Activated CD4-positive, alpha-beta T cell treated with anti-CD3 and anti-CD28 coated beads, Interleukin-2, amount 10 ng/mL, durations not matched to agents 7 days and 5 days (primary cell): Measurements from ENCODE around the gene CMIP. TPM values are rescaled to one million over a fixed set of nuclear protein-coding genes. Genes with fewer than 3 reads are reported as not detected.

Experiments used
- CTCF ChIA-PET: fragments of 350-600 bp; sonication (Branson Sonifier 250); formaldehyde crosslinking; loops from one replicate; lab custom pipeline; 2021; ENCODE audit warnings: antibody characterized with exemption; lab: Charles Lee
- POLR2A ChIA-PET: fragments of 350-600 bp; sonication (Branson Sonifier 250); formaldehyde crosslinking; loops from one replicate; lab custom pipeline; 2021; ENCODE audit warnings: antibody characterized with exemption; lab: Charles Lee
- DNase-seq: peaks from one replicate; pipeline ENCODE4 v3.0.0-alpha.2; 2020
- H3K27ac Mint-ChIP-seq: one replicate; pipeline ENCODE4 v1.8.0; 2021; ENCODE audit warnings: mild to moderate bottlenecking, moderate library complexity, mixed read lengths
- H3K27me3 Mint-ChIP-seq: one replicate; pipeline ENCODE4 v1.8.0; 2021; ENCODE audit warnings: mixed read lengths
- H3K36me3 Mint-ChIP-seq: one replicate; pipeline ENCODE4 v1.8.0; 2021; ENCODE audit warnings: low read depth, mixed read lengths
- H3K4me1 Mint-ChIP-seq: one replicate; pipeline ENCODE4 v1.8.0; 2021; ENCODE audit warnings: mixed read lengths
- H3K4me3 Mint-ChIP-seq: one replicate; pipeline ENCODE4 v1.8.0; 2021; ENCODE audit warnings: mild to moderate bottlenecking, moderate library complexity, mixed read lengths
- H3K9me3 Mint-ChIP-seq: one replicate; pipeline ENCODE4 v1.8.0; 2021; ENCODE audit warnings: mixed read lengths
- total RNA-seq, 2 experiments: library from RNA; stranded (reverse); gene quantifications; one replicate each; pipeline ENCODE4 v1.2.3, GENCODE V29; 2021

Gene CMIP
- total RNA-seq, 2 experiments from 2014 or later: 44.7 to 46.8 TPM

DNA sequence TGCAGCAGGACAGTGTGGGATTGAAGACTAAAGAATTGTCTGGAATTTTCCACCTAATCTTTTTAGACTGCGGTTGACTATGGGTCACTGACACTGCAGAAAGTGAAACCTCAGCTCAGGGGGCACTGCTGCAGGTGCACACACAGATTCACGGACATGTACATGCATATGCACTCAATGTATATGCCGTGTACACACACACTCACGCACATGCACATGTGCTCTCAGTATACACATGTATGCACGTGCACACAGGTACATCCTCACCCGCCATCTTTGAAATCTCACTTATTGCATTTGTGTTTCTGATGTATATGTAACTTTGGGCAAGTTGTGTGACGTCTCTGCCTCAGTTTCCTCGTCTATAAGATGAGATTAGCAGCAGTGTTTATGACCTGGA lies 27.3 kb downstream of the CMIP start:
- Mint-ChIP-seq H3K27me3 (no peaks in the 10 kb centered on the region), H3K36me3 (peaks cover 25% of the 10 kb centered on the region), H3K27ac (peak overlapping the region; percentile 9), H3K9me3 (no peaks in the 10 kb centered on the region), H3K4me1 (peaks cover 78% of the 10 kb centered on the region), H3K4me3 (no peak overlapping the region)
- no peak for DNase-seq
- CTCF ChIA-PET: no interaction called here
- POLR2A ChIA-PET: interaction anchor here (0.6 kb wide), 1 partner anchor 1822 kb away, joined by 4 read pairs; no protein-coding TSS in a partner anchor

DNA sequence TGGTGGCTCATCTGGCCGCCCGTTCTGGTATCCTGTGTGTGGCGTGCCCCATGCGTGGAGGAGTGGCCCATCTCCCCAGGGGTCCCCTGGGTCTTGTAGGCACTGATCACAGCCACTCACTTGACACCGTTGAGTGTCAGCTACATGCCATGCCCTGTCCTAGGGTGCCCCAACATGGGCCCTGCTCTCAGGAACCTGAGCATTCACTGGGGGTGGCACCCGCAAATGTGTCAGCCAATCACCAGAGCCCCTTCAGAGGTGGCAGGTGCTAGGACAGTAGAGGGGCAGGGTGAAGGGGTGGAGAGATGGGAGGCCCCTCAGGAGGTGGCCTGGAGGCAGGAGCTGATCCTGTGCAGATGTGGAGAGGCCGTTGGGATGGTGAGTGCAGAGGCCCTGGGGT lies 27.8 kb downstream of the CMIP start:
- H3K27me3 Mint-ChIP-seq: no peaks in the 10 kb centered on the region
- H3K4me1 Mint-ChIP-seq: peaks cover 79% of the 10 kb centered on the region
- H3K9me3 Mint-ChIP-seq: no peaks in the 10 kb centered on the region
- H3K36me3 Mint-ChIP-seq: peaks cover 27% of the 10 kb centered on the region
- no peak overlapping the region for H3K4me3 Mint-ChIP-seq
- ChIA-PET POLR2A (interaction anchor here (0.6 kb wide), 1 partner anchor 1821 kb away, joined by 4 read pairs; no protein-coding TSS in a partner anchor), CTCF (no interaction called here)
- DNase-seq: no peak
- H3K27ac Mint-ChIP-seq: peak overlapping the region; percentile 51

DNA sequence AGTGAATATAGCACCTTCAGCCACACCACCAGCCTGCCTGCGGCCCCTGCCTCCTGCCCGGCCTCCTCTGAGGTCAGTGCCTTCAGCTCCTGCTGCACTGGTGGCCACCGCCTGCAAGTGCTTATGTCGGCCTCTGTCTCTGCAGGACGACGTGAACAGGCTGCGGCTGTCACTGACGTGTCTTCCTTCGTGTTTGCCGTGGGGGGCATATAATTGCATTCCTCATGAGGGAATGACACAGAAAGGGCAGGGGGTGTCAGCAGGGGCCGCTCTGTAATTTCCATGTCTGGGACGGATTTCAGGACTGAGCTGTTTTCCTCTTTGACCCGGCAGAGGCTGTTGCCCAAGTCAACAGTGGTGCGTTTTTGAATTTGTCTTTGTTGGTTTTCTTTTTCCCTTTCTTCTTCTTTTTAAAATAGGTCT lies 28.5 kb downstream of the CMIP start:
- no peaks in the 10 kb centered on the region for H3K27me3 Mint-ChIP-seq
- DNase-seq: no peak
- no peak overlapping the region for H3K27ac Mint-ChIP-seq
- H3K36me3 Mint-ChIP-seq: peaks cover 29% of the 10 kb centered on the region
- no peaks in the 10 kb centered on the region for H3K9me3 Mint-ChIP-seq
- CTCF ChIA-PET: interaction anchor here (0.6 to 1.2 kb wide), 2 partner anchors 10 to 242 kb away, joined by 3 read pairs; no protein-coding TSS in a partner anchor
- peaks cover 83% of the 10 kb centered on the region for H3K4me1 Mint-ChIP-seq
- H3K4me3 Mint-ChIP-seq: no peak overlapping the region
- POLR2A ChIA-PET: interaction anchor here (0.6 kb wide), 1 partner anchor 55 kb away, joined by 4 read pairs; no protein-coding TSS in a partner anchor

DNA sequence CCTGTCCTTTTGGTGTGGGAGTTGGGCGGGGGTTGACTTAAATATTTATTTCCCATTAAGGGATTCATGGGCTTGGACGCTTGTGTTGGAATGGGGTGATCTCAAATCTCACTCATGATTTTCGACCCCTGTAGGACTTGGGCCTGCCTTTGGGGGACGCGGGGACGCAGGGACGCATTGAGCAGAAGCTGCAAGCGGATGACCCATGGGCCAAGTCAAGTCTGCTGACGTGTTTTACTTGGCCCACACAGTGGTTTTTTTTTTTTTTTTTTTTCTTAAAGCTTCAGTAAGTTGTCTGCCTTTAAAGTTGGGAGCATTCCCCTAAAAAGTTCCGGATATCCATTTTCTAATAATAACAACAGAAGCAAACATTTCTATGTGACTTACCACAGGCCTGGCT lies 28.9 kb downstream of the CMIP start:
- POLR2A ChIA-PET: interaction anchor here (0.6 kb wide), 1 partner anchor 54 kb away, joined by 4 read pairs; no protein-coding TSS in a partner anchor
- Mint-ChIP-seq H3K9me3 (no peaks in the 10 kb centered on the region), H3K36me3 (peaks cover 29% of the 10 kb centered on the region), H3K27ac (peak overlapping the region; percentile 68), H3K4me3 (no peak overlapping the region), H3K4me1 (peaks cover 83% of the 10 kb centered on the region), H3K27me3 (no peaks in the 10 kb centered on the region)
- CTCF ChIA-PET: interaction anchor here (1.2 kb wide), 1 partner anchor 10 kb away, joined by 3 read pairs; no protein-coding TSS in a partner anchor
- DNase-seq: no peak

DNA sequence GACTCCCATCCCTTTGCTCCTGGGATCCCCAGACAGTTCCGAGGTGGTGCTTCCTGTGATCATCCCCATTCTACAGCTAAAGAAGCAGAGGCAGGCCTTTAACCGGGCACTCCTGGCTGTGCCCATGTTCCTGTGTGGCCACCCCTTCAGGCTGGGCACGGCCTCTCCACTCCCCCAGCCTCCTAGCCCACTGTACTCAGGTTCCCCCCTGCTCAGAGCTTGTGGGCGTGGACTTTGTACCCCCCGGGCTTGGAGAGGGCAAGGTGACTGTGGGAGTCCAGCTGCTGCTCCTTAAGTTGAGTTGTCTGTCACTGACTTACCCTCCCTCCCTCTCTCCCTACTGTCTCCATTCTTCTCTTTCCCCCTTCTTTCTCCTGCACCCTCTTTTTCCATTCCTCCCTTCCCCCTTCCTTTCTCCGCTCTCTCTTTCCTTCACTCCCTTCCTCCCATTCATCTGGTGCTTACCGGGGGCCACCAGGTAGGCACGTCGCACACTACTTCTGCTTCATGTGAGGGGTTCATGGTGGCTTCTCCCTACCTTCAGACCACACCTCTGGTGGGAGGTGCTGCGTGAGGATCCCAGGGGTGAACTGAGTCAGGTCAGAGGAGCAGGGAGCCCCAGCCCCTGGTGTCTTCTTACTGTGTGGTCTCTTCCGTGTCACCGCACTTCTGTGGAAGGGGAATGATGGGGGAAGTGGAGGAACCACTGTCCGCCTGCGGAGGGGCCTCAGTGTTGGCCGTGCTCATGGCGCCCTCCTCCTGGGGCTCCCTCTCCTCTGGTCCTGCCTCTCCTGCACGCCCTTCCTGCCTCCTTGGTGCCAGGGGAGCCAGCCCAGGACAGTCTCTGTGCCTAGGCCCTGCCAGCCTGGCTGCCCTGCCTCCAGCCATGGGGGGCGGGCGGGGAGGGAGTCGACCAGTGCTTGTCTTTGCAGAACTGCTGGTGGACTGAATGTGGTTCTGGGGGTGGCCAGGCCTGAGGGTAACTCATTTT lies 29.7 kb downstream of the CMIP start:
- Mint-ChIP-seq H3K27ac (peak overlapping the region; percentile 68), H3K27me3 (no peaks in the 10 kb centered on the region), H3K36me3 (peaks cover 29% of the 10 kb centered on the region), H3K9me3 (no peaks in the 10 kb centered on the region), H3K4me3 (no peak overlapping the region), H3K4me1 (peaks cover 83% of the 10 kb centered on the region)
- ChIA-PET POLR2A (no interaction called here), CTCF (interaction anchor here (1.2 kb wide), 1 partner anchor 9 kb away, joined by 3 read pairs; no protein-coding TSS in a partner anchor)
- no peak for DNase-seq

DNA sequence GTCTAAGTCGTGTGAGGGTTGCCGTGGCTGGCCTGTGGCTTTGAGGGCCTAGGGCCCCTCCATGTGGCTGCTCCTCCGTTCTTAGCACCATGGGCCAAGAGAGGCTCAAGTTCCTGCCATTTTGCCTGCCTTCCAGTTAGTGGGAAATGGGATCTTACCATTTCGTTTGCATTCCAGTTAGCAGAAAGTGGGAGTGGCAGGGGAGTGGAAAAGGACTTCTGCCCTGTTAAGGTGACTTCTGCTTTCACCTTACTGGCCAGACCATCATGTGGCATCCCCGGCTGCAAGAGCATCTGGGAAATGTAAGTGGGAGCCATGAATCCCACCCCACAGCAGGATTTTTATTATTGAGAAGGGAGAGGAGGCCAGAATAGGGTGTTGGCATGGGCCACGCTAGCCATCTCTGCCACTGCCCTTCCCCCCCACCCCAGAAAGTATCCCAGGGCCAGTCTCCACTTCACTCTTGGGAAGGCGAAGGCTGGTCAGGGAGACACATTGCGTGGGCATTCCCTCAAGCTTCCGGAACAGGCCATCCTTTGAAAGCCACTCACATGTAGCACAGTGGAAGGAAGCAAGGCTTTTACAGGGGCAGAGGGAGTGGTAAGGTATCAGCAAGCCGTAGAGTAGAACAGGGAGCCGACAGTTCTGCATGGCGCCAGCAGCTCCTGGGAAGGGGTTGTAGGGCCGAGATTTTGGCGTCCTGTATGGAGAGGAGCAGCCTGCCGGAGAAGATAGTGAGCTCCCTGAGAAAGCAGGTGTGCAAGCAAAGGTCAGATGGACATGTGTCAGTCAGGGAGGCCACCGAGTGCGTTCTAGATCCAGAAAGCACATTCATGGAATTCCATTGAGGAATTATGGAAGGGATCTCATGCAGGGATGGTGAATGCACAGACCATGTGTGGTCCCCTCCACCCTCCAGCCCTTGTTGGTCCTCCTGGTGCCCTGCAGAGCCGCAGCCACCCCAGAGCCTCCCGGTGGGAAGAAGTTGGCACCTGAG lies 33.4 kb downstream of the CMIP start:
- peak overlapping the region; percentile 46 for H3K27ac Mint-ChIP-seq
- no peaks in the 10 kb centered on the region for H3K9me3 Mint-ChIP-seq
- ChIA-PET CTCF (interaction anchor here (0.6 to 1.3 kb wide), 4 partner anchors 8 to 61 kb away, joined by 3 to 4 read pairs (median 3); no protein-coding TSS in a partner anchor), POLR2A (interaction anchor here (1.1 kb wide), 1 partner anchor 8 kb away, joined by 4 read pairs; no protein-coding TSS in a partner anchor)
- no peak for DNase-seq
- H3K4me1 Mint-ChIP-seq: peaks cover 75% of the 10 kb centered on the region
- no peak overlapping the region for H3K4me3 Mint-ChIP-seq
- no peaks in the 10 kb centered on the region for H3K27me3 Mint-ChIP-seq
- H3K36me3 Mint-ChIP-seq: peaks cover 27% of the 10 kb centered on the region

DNA sequence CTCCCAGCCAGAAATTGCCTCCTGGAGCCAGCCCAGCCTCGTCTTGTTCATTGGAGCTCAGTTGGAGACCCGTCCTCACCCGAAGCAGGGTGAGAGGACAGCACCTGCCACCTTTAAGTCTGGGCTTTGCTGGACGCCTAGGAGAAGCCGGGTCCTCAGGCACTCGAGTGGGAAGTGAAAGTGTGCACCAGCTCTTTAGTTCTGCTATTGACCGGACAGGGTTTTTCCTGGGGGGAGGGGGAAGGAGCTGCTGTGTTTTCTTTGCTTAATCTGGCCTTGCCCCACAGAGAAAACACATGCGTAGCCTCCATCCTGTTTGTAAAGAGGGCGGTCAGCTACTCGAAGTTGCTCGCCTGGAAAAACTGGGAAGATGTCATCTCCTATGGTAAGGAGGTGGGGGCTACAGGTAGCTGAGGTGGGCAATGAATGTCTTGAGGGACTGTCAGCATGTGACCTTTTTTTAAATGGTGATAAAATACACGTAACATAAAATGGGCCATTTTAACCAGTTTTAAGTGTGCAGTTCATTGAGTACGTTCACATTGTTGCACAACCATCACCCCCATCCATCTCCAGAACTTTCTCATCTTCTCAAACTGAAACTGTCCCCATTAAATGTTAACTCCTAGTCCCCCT lies 34.4 kb downstream of the CMIP start:
- DNase-seq: no peak
- ChIA-PET CTCF (interaction anchor here (0.6 to 1.3 kb wide), 4 partner anchors 9 to 62 kb away, joined by 3 to 4 read pairs (median 3); no protein-coding TSS in a partner anchor), POLR2A (interaction anchor here (1.1 kb wide), 1 partner anchor 9 kb away, joined by 4 read pairs; no protein-coding TSS in a partner anchor)
- Mint-ChIP-seq H3K4me3 (no peak overlapping the region), H3K27ac (peak overlapping the region; percentile 19), H3K4me1 (peaks cover 77% of the 10 kb centered on the region), H3K27me3 (no peaks in the 10 kb centered on the region), H3K36me3 (peaks cover 27% of the 10 kb centered on the region), H3K9me3 (no peaks in the 10 kb centered on the region)

DNA sequence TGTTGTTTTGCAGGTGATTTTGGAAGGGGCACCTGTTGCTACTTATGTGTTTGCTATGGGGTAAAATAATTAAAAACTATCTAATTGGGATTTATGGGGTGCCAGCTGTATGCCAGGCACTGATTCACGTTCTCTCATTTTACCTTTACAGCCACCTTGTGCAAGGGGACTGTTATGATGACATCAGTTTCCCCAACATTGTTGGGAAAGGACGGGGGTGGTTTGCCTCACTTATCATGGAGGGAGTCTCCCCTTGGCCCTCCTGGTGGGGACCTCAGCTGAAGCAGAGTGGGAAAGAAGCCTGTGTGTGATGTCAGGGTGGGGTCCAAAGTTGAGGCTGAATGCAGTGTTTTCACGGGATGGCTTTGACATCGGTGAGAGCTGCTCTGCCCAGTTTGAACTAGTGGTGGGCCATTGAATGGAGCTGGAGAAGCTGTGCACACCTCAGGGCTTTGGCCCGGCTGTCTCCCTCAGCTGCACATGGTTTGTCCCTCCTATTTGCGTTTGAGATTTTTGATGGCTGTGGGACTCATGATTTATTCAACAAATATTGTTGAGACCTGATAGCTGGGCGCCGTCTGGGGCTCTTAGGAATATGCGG lies 36.1 kb downstream of the CMIP start:
- peaks cover 72% of the 10 kb centered on the region for H3K4me1 Mint-ChIP-seq
- ChIA-PET CTCF (interaction anchor here (0.9 to 1.5 kb wide), 4 partner anchors 11 to 43 kb away, joined by 3 read pairs; no protein-coding TSS in a partner anchor), POLR2A (no interaction called here)
- H3K27ac Mint-ChIP-seq: peak overlapping the region; percentile 52
- no peak for DNase-seq
- H3K27me3 Mint-ChIP-seq: no peaks in the 10 kb centered on the region
- no peaks in the 10 kb centered on the region for H3K9me3 Mint-ChIP-seq
- peaks cover 20% of the 10 kb centered on the region for H3K36me3 Mint-ChIP-seq
- H3K4me3 Mint-ChIP-seq: no peak overlapping the region

DNA sequence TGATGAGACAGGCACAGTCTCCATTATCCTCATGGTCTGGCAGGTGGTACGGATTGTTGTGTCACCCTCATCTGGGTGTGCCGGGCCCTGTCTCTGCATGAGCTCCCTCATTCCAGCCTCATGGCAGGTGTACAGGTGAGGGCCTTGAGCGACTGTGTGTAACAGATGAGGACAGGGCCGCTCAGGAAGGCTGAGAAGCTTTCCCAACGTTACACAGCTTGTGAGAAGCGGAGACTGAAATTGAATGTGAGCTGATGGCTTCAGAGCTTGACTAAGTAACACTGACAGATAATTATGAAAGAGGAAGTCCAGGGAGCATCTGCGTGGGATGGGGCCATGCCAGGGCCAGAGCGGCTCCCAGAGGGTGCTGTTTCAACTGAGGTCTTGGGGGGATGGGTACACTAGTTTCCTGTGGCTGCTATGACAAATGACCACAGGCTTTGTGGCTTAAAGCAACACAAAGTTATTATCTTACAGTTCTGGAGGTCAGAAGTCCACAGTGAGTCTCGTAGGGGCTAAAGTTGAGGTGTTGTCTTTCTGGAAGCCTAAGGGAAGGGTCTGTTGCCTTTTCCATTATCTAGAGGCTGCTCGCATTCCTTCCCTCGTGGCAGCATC lies 36.7 kb downstream of the CMIP start:
- CTCF ChIA-PET: interaction anchor here (0.9 to 1.5 kb wide), 5 partner anchors 11 to 42 kb away, joined by 3 read pairs; no protein-coding TSS in a partner anchor
- Mint-ChIP-seq H3K27me3 (no peaks in the 10 kb centered on the region), H3K27ac (peak overlapping the region; percentile 52), H3K9me3 (no peaks in the 10 kb centered on the region), H3K4me3 (no peak overlapping the region), H3K4me1 (peaks cover 67% of the 10 kb centered on the region), H3K36me3 (peaks cover 16% of the 10 kb centered on the region)
- POLR2A ChIA-PET: interaction anchor here (0.6 kb wide), 1 partner anchor 13 kb away, joined by 4 read pairs; no protein-coding TSS in a partner anchor
- no peak for DNase-seq

DNA sequence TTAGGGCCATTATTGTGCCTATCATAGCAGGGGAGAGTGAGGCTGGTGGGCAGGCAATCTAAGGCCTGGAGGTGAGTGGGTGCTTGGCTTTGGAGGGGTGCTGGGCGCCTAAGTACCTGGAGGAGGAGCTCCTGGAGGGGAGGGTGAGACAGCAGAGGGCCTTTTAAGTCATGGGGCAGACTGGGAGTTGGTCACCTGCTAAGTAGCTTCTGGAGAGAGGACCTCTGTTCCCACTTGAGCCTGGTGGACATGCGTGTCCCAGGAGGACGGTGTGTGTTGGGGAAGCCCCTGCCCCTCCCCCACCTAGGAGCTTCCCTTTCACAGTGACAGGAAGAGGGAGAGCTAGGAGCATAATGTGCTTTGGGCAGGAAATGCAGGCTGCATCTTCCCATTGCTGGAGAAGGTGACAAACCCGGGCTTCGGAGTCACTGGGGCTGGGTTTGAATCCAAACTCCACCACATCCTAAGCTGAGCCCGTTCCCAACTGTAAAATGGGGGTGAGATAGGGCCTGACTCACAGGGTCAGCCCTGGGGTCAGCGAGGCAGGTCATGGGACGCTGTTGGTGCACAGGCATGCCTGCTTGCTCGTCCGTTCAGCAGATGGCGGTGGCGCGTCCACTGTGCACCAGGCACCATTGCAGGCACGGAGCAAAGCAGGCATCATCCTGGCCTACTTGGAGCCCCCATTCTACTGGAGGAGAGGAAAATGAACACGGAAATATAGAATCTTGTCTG lies 37.9 kb downstream of the CMIP start:
- Mint-ChIP-seq H3K27me3 (no peaks in the 10 kb centered on the region), H3K27ac (peak overlapping the region; percentile 31), H3K36me3 (peaks cover 8% of the 10 kb centered on the region), H3K4me1 (peaks cover 57% of the 10 kb centered on the region), H3K4me3 (no peak overlapping the region), H3K9me3 (no peaks in the 10 kb centered on the region)
- ChIA-PET CTCF (interaction anchor here (1.0 to 1.1 kb wide), 2 partner anchors 16 to 33 kb away, joined by 3 read pairs; no protein-coding TSS in a partner anchor), POLR2A (no interaction called here)
- no peak for DNase-seq
